K562 treated with DMSO at 1 percent for 48 hours (cell line): ENCODE data around the gene CPA3. TPM values are rescaled to one million over a fixed set of nuclear protein-coding genes. Genes with fewer than 3 reads are reported as not detected.

Experiments used
- total RNA-seq: library from RNA; unstranded; fragments of 300-600 nt; gene quantifications from 2 replicates; pipeline ENCODE4 v1.2.3, GENCODE V29; 2022; ENCODE audit warnings: low replicate concordance; ENCODE audit errors: extremely low read depth

CPA3 gene
- not detected in 2 replicates for total RNA-seq

GRCh38 chr3:148865049-148865448 is at the start of gene CPA3:
Gene CPA3 (plus strand): TSS chr3:148865296. CDS start chr3:148865308, 12 bp downstream.

GRCh38 chr3:148827585-148827984 is 37.5 kb upstream of the CPA3 start, which contains the start of gene CPB1:
Gene CPB1 (plus strand): TSS chr3:148827811. CDS start chr3:148827824, 13 bp downstream.

Other genes starting within 250 kb of the CPA3 start
- gene AGTR1, start 167.4 kb upstream of the CPA3 start, total RNA-seq = not detected in 2 replicates
- not detected in 2 replicates for gene CPB1, start 37.5 kb upstream of the CPA3 start, total RNA-seq
- gene GYG1, start 126.2 kb downstream of the CPA3 start, total RNA-seq = not detected in 2 replicates
- not detected in 2 replicates for gene HLTF, start 221.2 kb downstream of the CPA3 start, total RNA-seq